ENCODE data around the gene CBX4.

DNA sequence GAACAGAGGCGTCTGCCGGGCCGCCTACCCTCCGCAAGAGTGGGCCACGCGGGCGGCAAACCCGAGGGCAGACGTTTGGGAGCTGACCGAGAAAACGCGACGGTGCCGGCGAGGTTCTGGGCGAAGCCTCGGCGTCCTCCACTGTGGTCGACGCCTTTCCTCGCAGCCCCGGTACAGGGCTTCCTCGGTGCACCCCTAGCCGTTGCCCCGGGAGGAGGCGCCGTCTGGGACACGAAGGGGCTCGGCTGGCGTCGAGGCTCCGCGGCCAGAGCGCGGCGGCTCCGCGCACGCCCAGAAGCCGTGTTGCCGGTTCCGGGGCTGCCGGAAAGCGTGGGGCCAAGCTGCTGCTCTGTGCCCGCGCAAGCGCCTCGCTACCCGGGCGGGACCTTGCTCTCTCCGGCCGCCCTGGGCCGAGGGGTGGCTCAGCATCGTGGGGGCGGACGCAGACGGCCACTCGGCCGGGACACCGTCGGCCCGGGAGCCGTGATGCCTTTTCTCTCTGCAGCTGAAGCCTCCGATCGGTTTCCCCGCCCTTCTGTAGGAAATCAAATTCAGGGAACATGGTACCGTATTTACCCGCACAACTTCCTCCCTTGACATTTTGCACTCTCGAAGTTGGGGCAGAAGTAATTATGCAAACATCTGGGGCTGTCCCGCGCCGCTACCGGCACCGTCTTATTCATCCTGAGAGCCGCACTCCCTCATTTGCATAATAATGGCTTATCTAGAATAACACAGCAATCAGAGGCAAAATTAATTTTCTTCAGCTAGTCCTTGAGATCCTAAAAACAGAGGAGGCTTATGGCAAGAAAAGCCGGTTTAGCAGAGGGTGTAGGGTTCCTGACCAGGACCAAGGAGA, 35.0 kb downstream of the CBX4 start:
- no peak for TF ChIP-seq GABPA (IDR thresholded peaks at IDR 0.05; ENCODE audit: low read depth)
- TF ChIP-seq CHD2 (IDR thresholded peaks at IDR 0.05; ENCODE audit: low read length, partially characterized antibody) = no peak
- no peak for TF ChIP-seq POLR2AphosphoS5 (IDR thresholded peaks at IDR 0.05; ENCODE audit: low read depth, low read length)
- TF ChIP-seq, protein P1, sequence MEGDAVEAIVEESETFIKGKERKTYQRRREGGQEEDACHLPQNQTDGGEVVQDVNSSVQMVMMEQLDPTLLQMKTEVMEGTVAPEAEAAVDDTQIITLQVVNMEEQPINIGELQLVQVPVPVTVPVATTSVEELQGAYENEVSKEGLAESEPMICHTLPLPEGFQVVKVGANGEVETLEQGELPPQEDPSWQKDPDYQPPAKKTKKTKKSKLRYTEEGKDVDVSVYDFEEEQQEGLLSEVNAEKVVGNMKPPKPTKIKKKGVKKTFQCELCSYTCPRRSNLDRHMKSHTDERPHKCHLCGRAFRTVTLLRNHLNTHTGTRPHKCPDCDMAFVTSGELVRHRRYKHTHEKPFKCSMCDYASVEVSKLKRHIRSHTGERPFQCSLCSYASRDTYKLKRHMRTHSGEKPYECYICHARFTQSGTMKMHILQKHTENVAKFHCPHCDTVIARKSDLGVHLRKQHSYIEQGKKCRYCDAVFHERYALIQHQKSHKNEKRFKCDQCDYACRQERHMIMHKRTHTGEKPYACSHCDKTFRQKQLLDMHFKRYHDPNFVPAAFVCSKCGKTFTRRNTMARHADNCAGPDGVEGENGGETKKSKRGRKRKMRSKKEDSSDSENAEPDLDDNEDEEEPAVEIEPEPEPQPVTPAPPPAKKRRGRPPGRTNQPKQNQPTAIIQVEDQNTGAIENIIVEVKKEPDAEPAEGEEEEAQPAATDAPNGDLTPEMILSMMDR (IDR thresholded peaks at IDR 0.05) = no peak
- no peak for TF ChIP-seq TAF1 (IDR thresholded peaks at IDR 0.05; ENCODE audit: borderline replicate concordance, low read depth, low read length)

Data from SK-N-SH (cell line).